MM.1S (cell line): ENCODE data around the gene ADAM10.
"Not testable (repeated sequence)": the region's sequence is repeated elsewhere in the genome, so short reads cannot be mapped to it uniquely, and the experiment has no call there.

ENCODE experiments used
- CTCF ChIP-seq: fragments of 300-600 bp; sonication (generic); IDR thresholded peaks from 2 replicates; pipeline ENCODE4 v1.5.1; 2016; ENCODE audit warnings: antibody characterized with exemption, low read length, mixed read lengths
- EZH2 ChIP-seq: fragments of 300-600 bp; sonication (generic); optimal IDR thresholded peaks from 2 replicates; pipeline ENCODE3; 2017; ENCODE audit warnings: low read depth, mild to moderate bottlenecking, antibody characterized with exemption, low read length, mixed read lengths
- EZH2phosphoT487 ChIP-seq: fragments of 300-600 bp; sonication (generic); IDR thresholded peaks from 2 replicates; pipeline ENCODE4 v1.6.1; 2018; ENCODE audit warnings: antibody characterized with exemption, low read length

- not testable (repeated sequence) for TF ChIP-seq CTCF, EZH2, EZH2phosphoT487
Observed at GRCh38 chr15:58768601-58769004, 19.1 kb upstream of the ADAM10 start.
